Stomach (tissue), 9 donors: ENCODE measurements around the gene CAMK2N2. TPM values are rescaled to one million over a fixed set of nuclear protein-coding genes. Genes with fewer than 3 reads are reported as not detected.

Experiments
- DNase-seq, 2 donors: peaks; one replicate each; pipeline versions ENCODE4 v3.0.0 to v3.0.0-alpha.2; 2013 to 2019
- H3K27ac ChIP-seq, 5 donors: fragments of 200-600 bp in 4 of 5; sonication (generic) in 4 of 5; one replicate each; pipeline ENCODE4 v1.5.1; 2013 to 2019; ENCODE audit warnings: mild to moderate bottlenecking in 1 of 5, moderate library complexity in 1 of 5
- H3K27me3 ChIP-seq, 3 donors: fragments of 200-600 bp; sonication (generic); one replicate each; pipeline ENCODE4 v1.5.1; 2017 to 2019; ENCODE audit warnings: mixed run types in 1 of 3
- H3K36me3 ChIP-seq, 4 donors: fragments of 200-600 bp; sonication (generic); 1 replicate in 3 of 4; 2 replicates in 1 of 4; pipeline ENCODE4 v1.5.1; 2016 to 2019
- H3K4me1 ChIP-seq, 4 donors: fragments of 200-600 bp; sonication (generic); one replicate each; pipeline ENCODE4 v1.5.1; 2016 to 2019
- H3K4me3 ChIP-seq, 4 donors: fragments of 200-600 bp; sonication (generic) in 3 of 4; one replicate each; pipeline ENCODE4 v1.5.1; 2016 to 2019; ENCODE audit warnings: mild to moderate bottlenecking in 1 of 4
- H3K9me3 ChIP-seq, 4 donors: fragments of 200-600 bp; sonication (generic); one replicate each; pipeline ENCODE4 v1.5.1; 2016 to 2019
- EP300 ChIP-seq: sonication (generic); formaldehyde crosslinking; IDR thresholded peaks from one replicate; pipeline ENCODE4 v1.6.1; 2017; ENCODE audit warnings: antibody characterized with exemption
- POLR2A ChIP-seq, 4 donors: fragments of 450-650 bp; IDR thresholded peaks; one replicate each; pipeline ENCODE4 v1.6.1; 2016; ENCODE audit warnings: antibody characterized with exemption in 4 of 4, control low read depth in 2 of 4, mild to moderate bottlenecking in 1 of 4, moderate library complexity in 1 of 4
- POLR2AphosphoS5 ChIP-seq, 3 donors: sonication (generic); formaldehyde crosslinking; IDR thresholded peaks; one replicate each; pipeline ENCODE4 v1.6.1; 2016; ENCODE audit warnings: antibody characterized with exemption in 3 of 3
- WGBS, 5 donors: extraction: QIAGEN DNeasy Blood & Tissue Kit in 3 of 5; methylation state at CpG; one replicate each; pipeline versions ENCODE4 v1.1.5 to v1.1.7; 2013 to 2018; 5-methylcytosine and 5-hydroxymethylcytosine counted together
- intact Hi-C: fragments of 100-400 bp; cut with DNase I; formaldehyde crosslinking; loops from one replicate; pipeline ENCODE4 v1.15.1; 2023; ENCODE audit warnings: low total_unique reads
- polyA plus RNA-seq, 3 donors: library from polyadenylated mRNA; stranded (reverse); fragments of 200-250 nt; gene quantifications; one replicate each; pipeline ENCODE4 v1.2.3, GENCODE V29; 2013
- total RNA-seq, 5 donors: library from RNA; depleted of rRNA; stranded (reverse); fragments of >200 nt; gene quantifications; one replicate each; pipeline versions ENCODE4 v1.1.0 to v1.2.3, GENCODE V29; 2014 to 2016
- TF ChIP-seq, protein P1 (sequence below), 7 experiments: fragments of 450-650 bp in 4 of 7; fragments of 200-600 bp in 3 of 7; sonication (generic) in 3 of 7; IDR thresholded peaks; one replicate each; pipeline ENCODE4 v1.5.1; 2016 to 2019; ENCODE audit warnings: antibody characterized with exemption in 7 of 7, control low read depth in 2 of 7, mild to moderate bottlenecking in 1 of 7
- donor health status: healthy with polysubstance abuse.
- donor health status: Bipolar disorder and iron deficiency.
- donor health status: healthy.

The CAMK2N2 gene
- total and polyA plus RNA-seq, 8 donors, result 0.58 to 1.2 (median 0.68) TPM; not detected in 5

GRCh38 chr3:184295771-184296170 lies 34.4 kb upstream of the CAMK2N2 start:
- peak in 1 of 2 donors; percentile 25 for DNase-seq
- H3K9me3 ChIP-seq, result no peaks in the 10 kb centered on the region

GRCh38 chr3:184291738-184292445 lies 30.5 kb upstream of the CAMK2N2 start:
- TF ChIP-seq POLR2AphosphoS5 (IDR thresholded peaks at IDR 0.05), result no peak
- TF ChIP-seq, protein P1, sequence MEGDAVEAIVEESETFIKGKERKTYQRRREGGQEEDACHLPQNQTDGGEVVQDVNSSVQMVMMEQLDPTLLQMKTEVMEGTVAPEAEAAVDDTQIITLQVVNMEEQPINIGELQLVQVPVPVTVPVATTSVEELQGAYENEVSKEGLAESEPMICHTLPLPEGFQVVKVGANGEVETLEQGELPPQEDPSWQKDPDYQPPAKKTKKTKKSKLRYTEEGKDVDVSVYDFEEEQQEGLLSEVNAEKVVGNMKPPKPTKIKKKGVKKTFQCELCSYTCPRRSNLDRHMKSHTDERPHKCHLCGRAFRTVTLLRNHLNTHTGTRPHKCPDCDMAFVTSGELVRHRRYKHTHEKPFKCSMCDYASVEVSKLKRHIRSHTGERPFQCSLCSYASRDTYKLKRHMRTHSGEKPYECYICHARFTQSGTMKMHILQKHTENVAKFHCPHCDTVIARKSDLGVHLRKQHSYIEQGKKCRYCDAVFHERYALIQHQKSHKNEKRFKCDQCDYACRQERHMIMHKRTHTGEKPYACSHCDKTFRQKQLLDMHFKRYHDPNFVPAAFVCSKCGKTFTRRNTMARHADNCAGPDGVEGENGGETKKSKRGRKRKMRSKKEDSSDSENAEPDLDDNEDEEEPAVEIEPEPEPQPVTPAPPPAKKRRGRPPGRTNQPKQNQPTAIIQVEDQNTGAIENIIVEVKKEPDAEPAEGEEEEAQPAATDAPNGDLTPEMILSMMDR (IDR thresholded peaks at IDR 0.05), result no peak
- no peak for TF ChIP-seq POLR2A (IDR thresholded peaks at IDR 0.05)
- TF ChIP-seq EP300, result no peak
- Histone ChIP-seq H3K27ac (no peak overlapping the region), H3K36me3 (no peaks in the 10 kb centered on the region), H3K9me3 (no peaks in the 10 kb centered on the region), H3K27me3 (peaks cover 0 to 25% (median 0%) of the 10 kb centered on the region in 3 donors), H3K4me3 (no peak overlapping the region), H3K4me1 (peaks cover 0 to 5% (median 0%) of the 10 kb centered on the region in 4 donors)
- no peak for DNase-seq
- WGBS, 5 donors, result 91 to 95% (median 92%) methylated on average over 11 to 21 of the region's 21 CpGs
- intact Hi-C loops, result no loop called here

More at GRCh38 chr3:184295771-184296170, 34.4 kb upstream of the CAMK2N2 start:
- peaks cover 0 to under 1% (median 0%) of the 10 kb centered on the region in 3 donors for H3K27me3 ChIP-seq
- WGBS, 5 donors, result 34 to 58% (median 53%) methylated on average over 3 of the region's 3 CpGs
- H3K36me3 ChIP-seq, result peaks cover 0 to 7% (median 6%) of the 10 kb centered on the region in 4 donors
- H3K4me3 ChIP-seq, result no peak overlapping the region
- TF ChIP-seq POLR2AphosphoS5 (IDR thresholded peaks at IDR 0.05) (no peak), EP300 (no peak), POLR2A (IDR thresholded peaks at IDR 0.05) (no peak)
- TF ChIP-seq, protein P1 (IDR thresholded peaks at IDR 0.05), result no peak
- no peak overlapping the region for H3K27ac ChIP-seq
- intact Hi-C loops, result no loop called here
- peaks cover 10 to 21% (median 18%) of the 10 kb centered on the region in 4 donors for H3K4me1 ChIP-seq

DNA sequence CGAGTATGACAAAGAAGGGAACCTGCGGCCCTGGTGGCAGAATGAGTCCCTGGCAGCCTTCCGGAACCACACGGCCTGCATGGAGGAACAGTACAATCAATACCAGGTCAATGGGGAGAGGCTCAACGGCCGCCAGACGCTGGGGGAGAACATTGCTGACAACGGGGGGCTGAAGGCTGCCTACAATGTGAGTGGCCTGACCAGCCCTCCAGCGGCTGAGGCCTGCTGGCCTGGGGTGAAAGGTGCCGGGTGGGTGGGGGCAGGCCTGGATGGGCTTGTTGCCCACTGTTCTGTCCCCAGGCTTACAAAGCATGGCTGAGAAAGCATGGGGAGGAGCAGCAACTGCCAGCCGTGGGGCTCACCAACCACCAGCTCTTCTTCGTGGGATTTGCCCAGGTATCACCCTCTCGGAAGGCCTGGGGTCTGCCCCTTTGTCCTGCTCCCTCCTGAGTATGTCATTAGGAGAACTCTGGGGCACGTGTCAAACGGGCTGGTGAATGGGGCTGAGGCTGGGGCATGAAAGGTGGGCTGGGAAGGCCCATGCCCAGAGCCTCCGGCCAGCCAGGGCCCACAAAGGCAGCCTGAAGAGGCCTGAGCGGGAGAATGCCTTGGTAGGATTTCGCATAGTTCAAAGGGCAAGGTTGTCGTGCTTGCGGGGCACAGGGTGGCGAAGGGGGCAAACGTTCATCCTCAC lies 29.8 kb upstream of the CAMK2N2 start:
- intact Hi-C loops, result no loop called here

DNA sequence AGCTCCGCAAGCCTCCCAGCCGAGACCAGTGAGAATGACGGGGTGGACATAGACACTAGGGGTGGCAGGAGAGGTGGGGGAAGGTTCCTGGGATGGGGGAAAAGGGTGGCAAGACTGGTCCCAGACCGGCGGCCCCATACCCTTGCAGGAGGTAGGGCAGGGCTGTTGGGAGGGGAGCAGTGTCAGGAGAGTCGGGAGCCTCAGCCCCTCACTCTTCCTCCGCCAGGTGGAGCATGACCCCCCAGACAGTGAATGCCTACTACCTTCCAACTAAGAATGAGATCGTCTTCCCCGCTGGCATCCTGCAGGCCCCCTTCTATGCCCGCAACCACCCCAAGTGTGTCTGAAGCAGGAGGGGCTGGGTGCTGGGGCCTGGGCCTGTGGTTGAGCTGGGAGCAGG lies 29.0 kb upstream of the CAMK2N2 start:
- intact Hi-C loops, result no loop called here

More for the DNA sequence above, 29.8 kb upstream of the CAMK2N2 start:
- H3K27ac ChIP-seq, result no peak overlapping the region
- TF ChIP-seq, protein P1 (IDR thresholded peaks at IDR 0.05), result no peak
- TF ChIP-seq EP300 (no peak), POLR2AphosphoS5 (IDR thresholded peaks at IDR 0.05) (no peak), POLR2A (IDR thresholded peaks at IDR 0.05) (no peak)
- H3K9me3 ChIP-seq, result no peaks in the 10 kb centered on the region
- WGBS, 5 donors, result 85 to 90% (median 86%) methylated on average over 22 of the region's 22 CpGs
- H3K36me3 ChIP-seq, result no peaks in the 10 kb centered on the region
- no peak for DNase-seq
- H3K27me3 ChIP-seq, result peaks cover 0 to 25% (median 0%) of the 10 kb centered on the region in 3 donors
- no peak overlapping the region for H3K4me3 ChIP-seq
- H3K4me1 ChIP-seq, result peaks cover 0 to 5% (median 0%) of the 10 kb centered on the region in 4 donors

More for the DNA sequence above, 29.0 kb upstream of the CAMK2N2 start:
- Histone ChIP-seq H3K4me1 (peaks cover 0 to 5% (median 0%) of the 10 kb centered on the region in 4 donors), H3K27me3 (peaks cover 0 to 25% (median 0%) of the 10 kb centered on the region in 3 donors), H3K4me3 (no peak overlapping the region), H3K9me3 (no peaks in the 10 kb centered on the region), H3K36me3 (no peaks in the 10 kb centered on the region), H3K27ac (no peak overlapping the region)
- TF ChIP-seq EP300, result no peak
- TF ChIP-seq, protein P1 (IDR thresholded peaks at IDR 0.05), result no peak
- no peak for TF ChIP-seq POLR2AphosphoS5 (IDR thresholded peaks at IDR 0.05)
- no peak for TF ChIP-seq POLR2A (IDR thresholded peaks at IDR 0.05)
- no peak for DNase-seq
- WGBS, 5 donors, result 78 to 91% (median 87%) methylated on average over 7 to 10 of the region's 10 CpGs
